IMR-90 (cell line): ENCODE measurements around the gene NEK11. TPM values are rescaled to one million over a fixed set of nuclear protein-coding genes. Genes with fewer than 3 reads are reported as not detected.

Experiments used
- ATAC-seq: fragments of 200-7000 bp; cut with Tn5 transposase; 2 replicates; pipeline ENCODE4 v1.9.1; 2020; ENCODE audit warnings: low read depth, mild to moderate bottlenecking, moderate library complexity
- BruUV-seq: library from RNA; stranded (reverse); fragments of 400-500 nt; replicated peaks from 2 replicates; lab custom pipeline; 2021; lab: Mats Ljungman, UMichigan
- CTCF ChIA-PET: fragments of 300-600 bp; formaldehyde crosslinking; extraction: SDS; loops from one replicate; lab custom pipeline; 2021; ENCODE audit warnings: antibody characterized with exemption; lab: Yijun Ruan, JAX
- POLR2A ChIA-PET: fragments of 300-600 bp; sonication (Branson Sonifier 250); formaldehyde crosslinking; loops from one replicate; lab custom pipeline; 2022; ENCODE audit warnings: antibody characterized with exemption; ENCODE audit not compliant: unreplicated experiment; lab: Charles Lee
- DNase-seq: peaks from one replicate; pipeline ENCODE4 v3.0.0; 2013
- H2AFZ ChIP-seq: replicated peaks from 2 replicates; pipeline ENCODE3; 2013; ENCODE audit warnings: low read length, mild to moderate bottlenecking; ENCODE audit not compliant: poor library complexity
- H2AK5ac ChIP-seq: 2 replicates; pipeline ENCODE4 v1.6.1; 2013; ENCODE audit warnings: low read depth, low read length, inconsistent platforms
- H2AK9ac ChIP-seq: replicated peaks from 2 replicates; pipeline ENCODE3; 2013; ENCODE audit warnings: mild to moderate bottlenecking, low read depth, low read length, moderate library complexity; ENCODE audit not compliant: poor library complexity
- H2BK120ac ChIP-seq: 2 replicates; pipeline ENCODE4 v1.6.1; 2013; ENCODE audit warnings: low read depth, low read length, inconsistent platforms
- H2BK15ac ChIP-seq: 3 replicates; pipeline ENCODE4 v1.6.1; 2013; ENCODE audit warnings: low read depth, low read length, inconsistent platforms
- H2BK20ac ChIP-seq: 2 replicates; pipeline ENCODE4 v1.6.1; 2013; ENCODE audit warnings: low read depth, mild to moderate bottlenecking, inconsistent platforms, low read length, moderate library complexity
- H2BK5ac ChIP-seq: 2 replicates; pipeline ENCODE4 v1.6.1; 2013; ENCODE audit warnings: mild to moderate bottlenecking, low read depth, low read length, inconsistent platforms; ENCODE audit not compliant: poor library complexity, severe bottlenecking
- H3K14ac ChIP-seq: replicated peaks from 2 replicates; pipeline ENCODE4 v1.6.1; 2013; ENCODE audit warnings: low read depth, low read length, inconsistent platforms
- H3K18ac ChIP-seq: 2 replicates; pipeline ENCODE4 v1.6.1; 2013; ENCODE audit warnings: low read depth, low read length, control low read depth
- H3K23ac ChIP-seq: 2 replicates; pipeline ENCODE4 v1.6.1; 2013; ENCODE audit warnings: low read depth, low read length, inconsistent platforms
- H3K27ac ChIP-seq: 2 replicates; pipeline ENCODE4 v1.5.1; 2013; ENCODE audit warnings: mild to moderate bottlenecking, control low read depth, low read length; ENCODE audit not compliant: insufficient read depth
- H3K27me3 ChIP-seq: 2 replicates; pipeline ENCODE4 v1.6.1; 2013; ENCODE audit warnings: low read length; ENCODE audit not compliant: control insufficient read depth, insufficient read depth
- H3K36me3 ChIP-seq: 2 replicates; pipeline ENCODE4 v1.6.1; 2013; ENCODE audit warnings: low read length, mixed read lengths; ENCODE audit not compliant: control insufficient read depth, insufficient read depth
- H3K4ac ChIP-seq: 2 replicates; pipeline ENCODE4 v1.6.1; 2013; ENCODE audit warnings: low read depth, low read length, inconsistent platforms
- H3K4me1 ChIP-seq: 2 replicates; pipeline ENCODE4 v1.6.1; 2013; ENCODE audit warnings: low read length, mixed read lengths; ENCODE audit not compliant: control insufficient read depth, insufficient read depth
- H3K4me2 ChIP-seq: 2 replicates; pipeline ENCODE4 v1.6.1; 2013; ENCODE audit warnings: low read depth, mild to moderate bottlenecking, control low read depth, low read length, moderate library complexity
- H3K4me3 ChIP-seq: 2 replicates; pipeline ENCODE4 v1.5.1; 2013; ENCODE audit warnings: low read depth, mild to moderate bottlenecking, control low read depth, low read length, moderate library complexity; ENCODE audit not compliant: insufficient read depth
- H3K56ac ChIP-seq: 2 replicates; pipeline ENCODE4 v1.6.1; 2013; ENCODE audit warnings: low read length, inconsistent platforms; ENCODE audit not compliant: insufficient read depth; ENCODE audit errors: extremely low read depth
- H3K79me1 ChIP-seq, 2 experiments: 2 replicates each; pipeline ENCODE4 v1.6.1; 2013; ENCODE audit warnings: low read length in 2 of 2, inconsistent platforms in 1 of 2, low read depth in 1 of 2
- H3K9ac ChIP-seq: 2 replicates; pipeline ENCODE4 v1.6.1; 2013; ENCODE audit warnings: low read depth, low read length, control low read depth
- H3K9me1 ChIP-seq: 2 replicates; pipeline ENCODE4 v1.6.1; 2013; ENCODE audit warnings: low read length, inconsistent platforms; ENCODE audit not compliant: insufficient read depth
- H3K9me3 ChIP-seq: 2 replicates; pipeline ENCODE4 v1.6.1; 2013; ENCODE audit warnings: low read length; ENCODE audit not compliant: control insufficient read depth, insufficient read depth
- H4K20me1 ChIP-seq: 2 replicates; pipeline ENCODE4 v1.6.1; 2013; ENCODE audit warnings: low read length, inconsistent platforms; ENCODE audit not compliant: insufficient read depth
- H4K5ac ChIP-seq: 2 replicates; pipeline ENCODE4 v1.6.1; 2013; ENCODE audit warnings: mild to moderate bottlenecking, low read depth, low read length, control low read depth
- H4K8ac ChIP-seq, 2 experiments: 2 replicates each; pipeline ENCODE4 v1.6.1; 2013; ENCODE audit warnings: low read depth in 2 of 2, low read length in 2 of 2, control low read depth in 1 of 2, inconsistent platforms in 1 of 2
- H4K91ac ChIP-seq: 2 replicates; pipeline ENCODE4 v1.6.1; 2013; ENCODE audit warnings: low read depth, low read length, inconsistent platforms; ENCODE audit not compliant: insufficient read depth
- CEBPB ChIP-seq: IDR thresholded peaks from 2 replicates; pipeline ENCODE4 v1.6.1; 2012; ENCODE audit warnings: low read depth, low read length, improper control_type of control experiment
- WGBS, 2 experiments: methylation state at CpG; one replicate each; pipeline versions ENCODE4 v1.1.5 to v1.1.7; 2013; ENCODE audit warnings: missing lambda C conversion rate in 2 of 2; ENCODE audit not compliant: insufficient read length in 1 of 2; ENCODE audit errors: extremely low coverage in 2 of 2; 5-methylcytosine and 5-hydroxymethylcytosine counted together
- dilution Hi-C: fragments of 300-500 bp; cut with HindIII; formaldehyde crosslinking; loops from one replicate; pipeline ENCODE4 v1.14.3; 2018; ENCODE audit warnings: low sequenced_read_pairs; ENCODE audit not compliant: unreplicated experiment
- in situ Hi-C: fragments of 300-500 bp; cut with MboI; formaldehyde crosslinking; loops from 3 replicates; pipeline ENCODE4 v1.14.3; 2019; ENCODE audit warnings: low sequenced_read_pairs, inconsistent platforms, mixed read lengths
- intact Hi-C: fragments of 100-400 bp; cut with micrococcal nuclease; formaldehyde crosslinking; loops from 2 replicates; pipeline ENCODE4 v1.10.0; 2022
- polyA plus RNA-seq, 3 experiments: library from polyadenylated mRNA; depleted of rRNA; stranded (reverse); fragments of >200 nt; gene quantifications; 2 replicates each; pipeline ENCODE4 v1.2.3, GENCODE V29; 2012; ENCODE audit warnings: low replicate concordance in 1 of 3
- total RNA-seq: library from RNA; depleted of rRNA; stranded (reverse); fragments of >200 nt; gene quantifications from 2 replicates; pipeline ENCODE4 v1.2.3, GENCODE V29; 2012
- TF ChIP-seq, protein P1 (sequence below): fragments of 150-350 bp; IDR thresholded peaks from 2 replicates; pipeline ENCODE4 v1.6.1; 2017; ENCODE audit warnings: mild to moderate bottlenecking, antibody characterized with exemption, low read length, low read depth

The NEK11 gene
- total and polyA plus RNA-seq, 2 of the 4 experiments (the other 2 are of a cell fraction) = 1.1 to 1.6 TPM

DNA sequence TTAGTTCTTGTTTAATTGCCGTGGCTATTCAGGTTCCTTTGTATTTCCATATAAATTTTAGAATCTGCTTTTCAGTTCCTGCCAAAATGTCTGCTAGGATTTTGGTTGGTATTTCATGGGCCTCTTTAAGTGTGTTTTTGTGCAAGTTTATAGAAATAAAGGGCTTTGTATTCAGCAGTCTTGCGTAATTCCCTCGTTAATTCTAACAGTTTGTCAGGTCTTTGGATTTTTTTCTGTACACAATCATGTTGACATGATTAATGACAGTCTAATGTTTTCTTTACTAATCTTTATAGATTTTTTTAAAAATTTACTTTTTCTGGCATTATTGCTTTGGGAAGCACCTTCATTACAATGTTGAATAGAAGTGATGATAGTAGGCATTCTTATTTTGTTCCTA, 120.9 kb downstream of the NEK11 start:
- Histone ChIP-seq H3K27ac (no peak overlapping the region), H4K5ac (no peak overlapping the region), H3K9ac (no peak overlapping the region), H2BK5ac (no peak overlapping the region), H3K27me3 (no peaks in the 10 kb centered on the region), H3K14ac (no peak overlapping the region), H3K4me1 (no peaks in the 10 kb centered on the region), H2BK15ac (no peak overlapping the region), H2AFZ (no peak overlapping the region), H3K9me3 (no peaks in the 10 kb centered on the region), H2BK20ac (no peak overlapping the region), H3K4me3 (no peak overlapping the region), H3K9me1 (no peaks in the 10 kb centered on the region), H2BK120ac (no peak overlapping the region), H4K8ac (no peak overlapping the region), H4K20me1 (no peaks in the 10 kb centered on the region), H2AK5ac (no peak overlapping the region), H3K23ac (no peak overlapping the region), H3K4ac (no peak overlapping the region), H3K4me2 (no peak overlapping the region), H4K91ac (no peak overlapping the region), H3K36me3 (no peaks in the 10 kb centered on the region), H3K18ac (no peak overlapping the region), H2AK9ac (no peak overlapping the region), H3K56ac (no peak overlapping the region), H3K79me1 (no peaks in the 10 kb centered on the region)
- ATAC-seq = no peak
- intact Hi-C loops (no loop called here), in situ Hi-C loops (no loop called here), dilution Hi-C loops (no loop called here)
- CTCF ChIA-PET = no interaction called here
- no peak for DNase-seq
- BruUV-seq = no TSS peak
- WGBS, 2 experiments = no CpG with 5 or more reads among the region's 3 CpGs
- POLR2A ChIA-PET = no interaction called here
- TF ChIP-seq, protein P1, sequence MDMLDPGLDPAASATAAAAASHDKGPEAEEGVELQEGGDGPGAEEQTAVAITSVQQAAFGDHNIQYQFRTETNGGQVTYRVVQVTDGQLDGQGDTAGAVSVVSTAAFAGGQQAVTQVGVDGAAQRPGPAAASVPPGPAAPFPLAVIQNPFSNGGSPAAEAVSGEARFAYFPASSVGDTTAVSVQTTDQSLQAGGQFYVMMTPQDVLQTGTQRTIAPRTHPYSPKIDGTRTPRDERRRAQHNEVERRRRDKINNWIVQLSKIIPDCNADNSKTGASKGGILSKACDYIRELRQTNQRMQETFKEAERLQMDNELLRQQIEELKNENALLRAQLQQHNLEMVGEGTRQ = no peak
- TF ChIP-seq CEBPB = peak; percentile 52
